ENCODE results near the gene PTPA. TPM values are rescaled to one million over a fixed set of nuclear protein-coding genes. Genes with fewer than 3 reads are reported as not detected.
"Not testable (repeated sequence)": the region's sequence is repeated elsewhere in the genome, so short reads cannot be mapped to it uniquely, and the experiment has no call there.

Gene PTPA
- total RNA-seq, 2 experiments from 2014 or later: 88.3 to 97.7 TPM

GRCh38 chr9:129194221-129194620 lies 83.0 kb downstream of the PTPA start:
- Mint-ChIP-seq H3K27ac (no peak overlapping the region), H3K27me3 (peaks cover 25% of the 10 kb centered on the region), H3K9me3 (peaks cover 5% of the 10 kb centered on the region), H3K36me3 (ENCODE audit: low read depth) (no peaks in the 10 kb centered on the region), H3K4me1 (no peaks in the 10 kb centered on the region), H3K4me3 (no peak overlapping the region)
- CTCF ChIA-PET: no interaction called here
- POLR2A ChIA-PET: no interaction called here
- DNase-seq: no peak

- CTCF ChIA-PET: no interaction called here
- POLR2A ChIA-PET: no interaction called here
- Mint-ChIP-seq H3K27ac (no peak overlapping the region), H3K4me1 (no peaks in the 10 kb centered on the region), H3K36me3 (ENCODE audit: low read depth) (no peaks in the 10 kb centered on the region), H3K4me3 (no peak overlapping the region), H3K27me3 (peaks cover 25% of the 10 kb centered on the region), H3K9me3 (peaks cover 5% of the 10 kb centered on the region)
- no peak for DNase-seq
These were observed 84.4 kb downstream of the PTPA start for GRCh38 chr9:129195606-129196005.

- H3K4me1 Mint-ChIP-seq; H3K4me3 Mint-ChIP-seq; DNase-seq; POLR2A ChIA-PET; H3K9me3 Mint-ChIP-seq; H3K36me3 Mint-ChIP-seq (ENCODE audit: low read depth); CTCF ChIA-PET; H3K27ac Mint-ChIP-seq: not testable (repeated sequence)
- peaks cover 25% of the 10 kb centered on the region for H3K27me3 Mint-ChIP-seq
These were observed 85.8 kb downstream of the PTPA start for GRCh38 chr9:129197045-129197444.

GRCh38 chr9:129197978-129198318 lies 86.7 kb downstream of the PTPA start:
- POLR2A ChIA-PET: no interaction called here
- H3K4me1 Mint-ChIP-seq: peaks cover 4% of the 10 kb centered on the region

More at GRCh38 chr9:129197978-129198318, 86.7 kb downstream of the PTPA start:
- peaks cover 20% of the 10 kb centered on the region for H3K27me3 Mint-ChIP-seq
- no peak overlapping the region for H3K27ac Mint-ChIP-seq
- no peaks in the 10 kb centered on the region for H3K9me3 Mint-ChIP-seq
- CTCF ChIA-PET: interaction anchor here (1.1 kb wide), 1 partner anchor 59 kb away, joined by 3 read pairs; no protein-coding TSS in a partner anchor
- no peak for DNase-seq
- no peak overlapping the region for H3K4me3 Mint-ChIP-seq
- no peaks in the 10 kb centered on the region for H3K36me3 Mint-ChIP-seq (ENCODE audit: low read depth)

Other genes starting within 250 kb of the PTPA start
- gene KYAT1, start 229.5 kb upstream of the PTPA start, total RNA-seq: 10 to 100 TPM; 12.7 to 14.8 TPM
- 10 to 100 TPM; 37.1 to 38.1 TPM for gene LRRC8A, start 229.3 kb upstream of the PTPA start, total RNA-seq
- gene PHYHD1, start 190.4 kb upstream of the PTPA start, total RNA-seq: 1 to 10 TPM; 1.1 to 1.4 TPM
- 1 to 10 TPM; 7.0 TPM for gene DOLK, start 163.8 kb upstream of the PTPA start, total RNA-seq
- 10 to 100 TPM; 65.8 to 73.6 TPM for gene NUP188, start 163.7 kb upstream of the PTPA start, total RNA-seq
- 10 to 100 TPM; 87.0 to 90.5 TPM for gene SH3GLB2, start 83.1 kb upstream of the PTPA start, total RNA-seq
- gene MIGA2, start 74.8 kb upstream of the PTPA start, total RNA-seq: 10 to 100 TPM; 36.5 to 40.9 TPM
- gene DOLPP1, start 30.3 kb upstream of the PTPA start, total RNA-seq: 10 to 100 TPM; 12.9 to 16.3 TPM
- gene CRAT, start 622 bp upstream of the PTPA start, total RNA-seq: 10 to 100 TPM; 17.3 to 18.2 TPM
- gene IER5L, start 66.8 kb downstream of the PTPA start, total RNA-seq: 1 to 10 TPM; 2.4 to 3.0 TPM

Measured in activated CD4-positive, alpha-beta memory T cell treated with anti-CD3 and anti-CD28 coated beads, Interleukin-2, amount 10 ng/mL, durations not matched to agents 7 days and 5 days (primary cell).